Esophagus mucosa (tissue), 1 donor: ENCODE data around the gene GOLIM4. TPM values are rescaled to one million over a fixed set of nuclear protein-coding genes. Genes with fewer than 3 reads are reported as not detected.
A peak's percentile ranks its signal among the peaks of the same experiment; 100 is the strongest.
"Not testable (repeated sequence)": the region's sequence is repeated elsewhere in the genome, so short reads cannot be mapped to it uniquely, and the experiment has no call there.

Source experiments
- ATAC-seq: fragments of 200-7000 bp; cut with Tn5 transposase; one replicate; pipeline ENCODE4 v1.9.1; 2020
- total RNA-seq: library from RNA; stranded (reverse); gene quantifications from one replicate; pipeline ENCODE4 v1.2.4, GENCODE V29; 2023
- donor health status: DM: yes; HTN: yes; CAD: no.

Gene GOLIM4, protein sequence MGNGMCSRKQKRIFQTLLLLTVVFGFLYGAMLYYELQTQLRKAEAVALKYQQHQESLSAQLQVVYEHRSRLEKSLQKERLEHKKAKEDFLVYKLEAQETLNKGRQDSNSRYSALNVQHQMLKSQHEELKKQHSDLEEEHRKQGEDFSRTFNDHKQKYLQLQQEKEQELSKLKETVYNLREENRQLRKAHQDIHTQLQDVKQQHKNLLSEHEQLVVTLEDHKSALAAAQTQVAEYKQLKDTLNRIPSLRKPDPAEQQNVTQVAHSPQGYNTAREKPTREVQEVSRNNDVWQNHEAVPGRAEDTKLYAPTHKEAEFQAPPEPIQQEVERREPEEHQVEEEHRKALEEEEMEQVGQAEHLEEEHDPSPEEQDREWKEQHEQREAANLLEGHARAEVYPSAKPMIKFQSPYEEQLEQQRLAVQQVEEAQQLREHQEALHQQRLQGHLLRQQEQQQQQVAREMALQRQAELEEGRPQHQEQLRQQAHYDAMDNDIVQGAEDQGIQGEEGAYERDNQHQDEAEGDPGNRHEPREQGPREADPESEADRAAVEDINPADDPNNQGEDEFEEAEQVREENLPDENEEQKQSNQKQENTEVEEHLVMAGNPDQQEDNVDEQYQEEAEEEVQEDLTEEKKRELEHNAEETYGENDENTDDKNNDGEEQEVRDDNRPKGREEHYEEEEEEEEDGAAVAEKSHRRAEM
- 8.6 TPM for total RNA-seq

GRCh38 chr3:168095611-168096209 is at the start of gene GOLIM4:
Gene GOLIM4 (minus strand): TSS chr3:168095924. CDS start chr3:168095285, 639 bp downstream.
- peak; percentile 98 for ATAC-seq

DNA sequence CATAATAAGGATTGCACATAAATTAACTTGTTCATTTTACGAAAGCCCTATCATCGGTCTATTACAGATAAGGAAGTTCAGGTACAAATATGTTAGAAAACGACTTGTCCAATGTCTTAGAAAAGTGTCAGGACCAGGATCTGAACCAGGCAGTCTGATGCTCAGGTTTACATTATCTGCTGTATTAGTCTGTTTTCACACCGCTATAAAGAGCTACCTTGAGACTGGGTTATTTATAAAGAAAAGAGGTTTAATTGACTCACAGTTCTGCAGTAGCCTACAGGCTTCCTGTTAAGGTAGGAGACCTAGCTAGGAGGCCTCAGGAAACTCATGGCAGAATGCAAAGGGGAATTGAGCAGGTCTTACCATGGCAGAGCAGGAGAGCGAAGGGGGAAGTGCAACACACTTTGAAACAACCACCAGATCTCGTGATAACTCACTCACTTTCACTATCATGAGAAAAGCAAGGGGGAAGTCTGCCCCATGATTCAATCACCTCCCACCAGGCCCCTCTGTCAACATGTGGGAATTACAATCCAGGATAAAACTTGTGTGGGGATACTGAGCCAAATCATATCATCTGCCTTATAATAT is 45.8 kb upstream of the GOLIM4 start:
- no peak for ATAC-seq

- peak; percentile 53 for ATAC-seq
Measured at GRCh38 chr3:168139947-168140346, 44.2 kb upstream of the GOLIM4 start.

DNA sequence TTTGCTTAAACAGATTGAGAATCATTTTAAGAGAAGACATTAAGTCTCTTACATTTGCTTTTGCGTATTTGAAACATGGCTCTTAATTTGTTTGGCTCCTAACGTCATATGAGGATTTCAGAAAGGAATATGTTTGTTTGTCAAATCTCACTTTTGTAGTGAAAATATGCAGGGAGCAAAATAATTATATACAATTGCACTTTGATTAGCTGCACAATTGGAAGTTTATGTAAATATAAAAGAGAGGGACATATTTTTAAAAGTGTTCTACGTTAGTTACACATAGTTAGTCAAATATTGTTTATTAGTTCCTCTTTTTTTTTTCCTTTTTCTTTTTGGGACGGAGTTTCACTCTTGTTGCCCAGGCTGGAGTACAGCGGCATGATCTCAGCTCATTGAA is 42.7 kb upstream of the GOLIM4 start:
- no peak for ATAC-seq

DNA sequence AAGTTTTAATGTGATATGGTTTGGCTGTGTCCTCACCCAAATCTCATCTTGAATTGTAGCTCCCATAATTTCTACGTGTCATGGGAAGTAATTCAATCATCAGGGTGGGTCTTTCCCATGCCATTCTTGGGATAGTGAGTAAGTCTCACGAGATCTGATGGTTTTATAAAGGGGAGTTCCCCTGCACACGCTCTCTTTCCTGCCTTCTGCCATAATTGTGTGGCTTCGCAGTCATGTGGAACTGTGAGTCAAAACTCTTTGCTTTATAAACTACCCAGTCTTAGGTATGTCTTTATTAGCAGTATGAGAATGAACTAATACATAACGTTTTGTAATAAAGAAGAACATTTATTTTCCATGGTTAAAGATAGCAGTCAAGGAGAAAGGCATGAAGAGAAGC is 39.2 kb upstream of the GOLIM4 start:
- ATAC-seq = no peak

GRCh38 chr3:168130250-168130649 is 34.5 kb upstream of the GOLIM4 start:
- not testable (repeated sequence) for ATAC-seq

DNA sequence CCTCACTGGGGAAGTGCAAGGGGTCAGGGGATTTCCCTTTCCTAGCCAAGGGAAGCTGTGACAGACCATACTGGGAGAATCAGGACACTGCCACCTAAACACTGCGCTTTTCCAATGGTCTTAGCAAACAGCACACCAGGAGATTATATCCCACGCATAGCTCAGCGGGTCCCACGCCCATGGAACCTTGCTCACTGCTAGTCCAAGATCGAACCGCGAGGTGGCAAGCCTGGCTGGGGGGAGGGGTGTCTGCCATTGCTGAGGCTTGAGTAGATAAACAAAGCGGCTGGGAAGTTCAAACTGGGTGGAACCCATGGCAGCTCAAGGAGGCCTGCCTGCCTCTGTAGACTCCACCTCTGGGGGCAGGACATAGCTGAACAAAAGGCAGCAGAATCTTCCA is 32.7 kb upstream of the GOLIM4 start:
- not testable (repeated sequence) for ATAC-seq

DNA sequence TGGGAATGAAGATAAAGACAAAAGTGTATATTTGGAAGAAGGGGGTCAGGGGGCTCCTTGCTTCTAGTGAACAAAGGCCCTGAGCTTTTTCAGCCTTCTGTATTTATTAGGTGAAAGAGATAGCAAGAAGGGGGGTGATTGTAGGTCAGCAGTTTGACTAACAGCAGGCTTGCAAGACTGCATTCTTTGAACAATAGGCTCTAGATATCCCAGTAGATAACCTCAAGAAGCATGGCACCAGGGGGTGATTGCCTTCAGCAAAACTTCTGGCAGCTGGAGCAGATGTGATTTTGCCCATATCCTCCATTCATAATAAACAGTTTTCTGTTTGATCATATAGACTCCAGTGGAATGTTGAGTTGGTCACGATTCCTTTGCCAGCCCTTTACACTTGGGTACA is 31.7 kb upstream of the GOLIM4 start:
- ATAC-seq = no peak

DNA sequence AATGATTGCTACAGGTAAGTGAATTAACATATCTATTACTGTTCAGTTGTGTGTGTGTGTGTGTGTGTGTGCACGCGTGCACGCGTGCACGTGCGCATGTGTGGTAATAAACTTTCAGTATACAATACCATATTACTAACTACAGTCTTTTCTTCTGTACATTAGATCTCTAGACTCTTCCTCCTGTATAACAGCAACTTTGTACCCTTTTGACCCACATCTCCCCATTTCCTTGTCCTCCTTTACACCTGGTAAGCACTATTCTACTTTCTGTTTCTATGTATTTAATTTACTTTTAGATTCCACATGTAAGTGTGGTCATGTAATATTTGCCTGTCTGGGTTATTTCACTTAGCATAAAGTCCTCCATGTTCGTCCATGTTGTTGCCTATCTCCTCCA is 29.1 kb upstream of the GOLIM4 start:
- no peak for ATAC-seq

- no peak for ATAC-seq
Measured at GRCh38 chr3:168124291-168124690, 28.6 kb upstream of the GOLIM4 start.

DNA sequence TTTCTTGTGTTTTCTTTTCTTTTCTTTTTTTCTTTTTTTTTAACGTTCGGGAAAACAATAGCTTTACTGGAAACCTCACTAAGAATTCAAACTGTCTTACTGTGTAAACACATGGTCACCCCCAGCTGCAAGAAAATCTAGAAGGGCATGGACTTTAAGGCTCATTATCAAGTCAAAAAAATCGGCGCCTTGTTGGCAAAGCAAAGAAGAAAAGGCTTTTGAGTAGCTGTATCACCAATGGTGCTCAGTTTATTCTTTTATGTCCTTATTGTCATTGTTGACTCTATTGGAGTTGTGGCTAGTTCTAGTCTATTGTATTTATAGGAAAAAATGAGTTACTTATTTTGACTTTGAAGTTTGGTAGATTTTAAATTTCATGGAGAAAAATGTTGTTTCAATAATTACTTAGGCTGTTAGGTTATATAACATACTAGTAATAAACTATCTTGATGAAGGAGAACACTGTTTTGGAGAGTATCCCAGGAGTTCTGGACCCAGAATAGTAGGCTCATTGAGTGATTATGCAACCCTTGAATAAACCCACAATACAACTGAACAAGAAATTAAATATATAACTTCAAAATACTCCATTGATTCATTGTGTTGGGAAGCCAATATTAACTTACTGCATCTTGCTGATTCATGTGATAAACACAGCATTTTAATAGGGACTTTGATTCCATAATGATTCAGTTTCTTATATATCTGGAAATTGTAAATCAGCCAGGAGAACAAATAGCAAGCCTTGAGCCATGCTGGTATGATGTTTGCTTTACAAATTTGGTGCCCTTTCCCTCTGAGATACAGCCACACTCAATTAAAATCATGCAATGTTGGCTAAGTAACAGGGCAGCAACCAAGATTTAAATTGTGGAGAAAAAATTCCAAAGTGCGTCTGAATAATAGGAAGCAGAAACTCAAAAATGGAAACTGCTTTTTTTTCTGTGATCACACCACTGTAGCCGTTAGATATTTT is 27.8 kb upstream of the GOLIM4 start:
- ATAC-seq = no peak

- no peak for ATAC-seq
Measured at GRCh38 chr3:168121184-168122017, 25.7 kb upstream of the GOLIM4 start.

- peak; percentile 81 for ATAC-seq
Measured at GRCh38 chr3:168117853-168118313, 22.2 kb upstream of the GOLIM4 start.

DNA sequence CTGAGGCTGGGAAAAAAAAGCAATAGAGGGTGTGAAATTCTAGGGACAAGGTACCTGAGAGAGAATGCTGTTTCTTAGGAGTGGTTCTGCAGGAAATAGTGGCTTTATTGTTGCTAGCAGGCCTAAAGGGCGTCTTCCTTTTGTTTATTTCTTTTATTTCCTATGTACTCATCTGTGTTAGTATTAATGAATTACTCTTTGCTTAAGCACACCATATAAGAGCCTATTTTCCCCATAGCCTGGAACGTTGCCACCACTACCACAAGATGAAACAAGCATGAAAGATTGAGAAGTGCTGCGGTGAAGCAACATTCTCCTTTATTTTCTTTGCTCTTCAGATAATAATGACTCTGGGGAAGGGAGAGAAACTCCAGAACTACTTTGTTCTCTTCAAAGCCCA is 21.3 kb upstream of the GOLIM4 start:
- ATAC-seq = peak; percentile 97

GRCh38 chr3:168116279-168116678 is 20.6 kb upstream of the GOLIM4 start:
- peak; percentile 47 for ATAC-seq

DNA sequence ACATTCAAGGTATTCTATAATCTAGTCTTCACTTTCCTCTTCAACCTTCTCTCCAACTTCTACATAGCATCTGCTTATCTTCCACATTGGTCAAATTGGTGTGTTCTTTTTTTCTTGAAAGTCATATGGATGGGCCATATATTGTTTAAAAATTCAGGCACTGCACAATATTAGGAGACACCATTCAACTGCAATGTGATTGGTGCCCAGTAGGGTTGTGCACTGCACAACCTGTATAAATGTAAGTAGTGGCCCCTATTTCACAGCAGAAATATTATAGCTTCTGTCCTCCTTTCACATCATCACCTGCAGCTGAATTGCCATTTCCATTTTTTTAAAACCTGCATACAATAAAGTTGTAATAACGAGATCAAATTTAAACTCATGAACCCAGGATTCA is 18.1 kb upstream of the GOLIM4 start:
- ATAC-seq = no peak

DNA sequence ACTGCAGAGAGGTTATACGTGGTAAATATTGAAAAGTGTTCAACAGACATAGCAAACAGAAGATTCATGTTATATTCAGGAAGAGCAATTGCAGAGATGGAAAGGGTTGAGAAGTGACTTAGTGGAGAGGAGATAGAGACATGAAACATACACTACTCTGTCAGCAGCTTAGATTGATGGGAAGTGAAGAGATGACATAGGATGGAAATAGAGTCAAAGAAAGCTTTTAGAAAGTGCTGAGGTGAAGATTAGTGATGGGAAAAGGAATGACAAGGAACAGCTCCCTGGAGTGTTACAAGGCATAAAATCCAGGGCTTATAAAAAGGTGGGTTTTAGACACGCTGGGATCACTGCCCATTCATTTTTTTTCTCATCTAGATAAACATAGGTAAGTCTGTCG is 17.2 kb upstream of the GOLIM4 start:
- no peak for ATAC-seq

- no peak for ATAC-seq
Measured at GRCh38 chr3:168104361-168104760, 8.6 kb upstream of the GOLIM4 start.

DNA sequence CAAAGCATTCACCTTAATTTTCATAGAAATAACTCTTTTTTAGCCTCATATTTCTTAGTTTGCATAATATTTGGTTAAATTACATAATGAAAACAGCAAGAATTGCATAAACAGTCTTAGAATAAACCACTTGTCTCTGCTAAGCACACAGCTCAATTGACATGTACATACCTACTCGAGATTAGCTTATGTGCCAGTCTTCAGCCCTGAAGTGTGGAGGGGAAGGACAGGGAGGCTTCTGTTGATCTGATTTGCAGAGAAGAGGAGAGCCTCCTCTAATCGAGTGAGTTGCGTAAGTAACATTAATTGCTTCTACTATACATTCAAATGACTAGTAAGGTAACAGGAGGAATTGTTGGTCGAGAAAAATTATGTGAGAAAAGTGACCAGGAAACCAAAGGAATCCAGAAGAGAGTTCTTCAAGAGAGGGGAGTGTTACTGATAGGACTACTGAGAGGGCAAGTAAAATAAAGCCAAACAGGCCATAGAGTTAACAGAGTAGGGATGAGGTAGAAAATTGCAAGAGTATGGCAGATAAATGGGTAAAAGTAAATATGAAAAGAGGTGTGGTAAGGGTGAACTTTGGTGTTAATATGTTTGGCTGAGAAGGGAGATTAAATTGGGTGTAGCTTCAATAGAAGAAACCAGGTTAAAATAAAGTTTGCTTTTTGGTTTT is 7.1 kb upstream of the GOLIM4 start:
- ATAC-seq = no peak

DNA sequence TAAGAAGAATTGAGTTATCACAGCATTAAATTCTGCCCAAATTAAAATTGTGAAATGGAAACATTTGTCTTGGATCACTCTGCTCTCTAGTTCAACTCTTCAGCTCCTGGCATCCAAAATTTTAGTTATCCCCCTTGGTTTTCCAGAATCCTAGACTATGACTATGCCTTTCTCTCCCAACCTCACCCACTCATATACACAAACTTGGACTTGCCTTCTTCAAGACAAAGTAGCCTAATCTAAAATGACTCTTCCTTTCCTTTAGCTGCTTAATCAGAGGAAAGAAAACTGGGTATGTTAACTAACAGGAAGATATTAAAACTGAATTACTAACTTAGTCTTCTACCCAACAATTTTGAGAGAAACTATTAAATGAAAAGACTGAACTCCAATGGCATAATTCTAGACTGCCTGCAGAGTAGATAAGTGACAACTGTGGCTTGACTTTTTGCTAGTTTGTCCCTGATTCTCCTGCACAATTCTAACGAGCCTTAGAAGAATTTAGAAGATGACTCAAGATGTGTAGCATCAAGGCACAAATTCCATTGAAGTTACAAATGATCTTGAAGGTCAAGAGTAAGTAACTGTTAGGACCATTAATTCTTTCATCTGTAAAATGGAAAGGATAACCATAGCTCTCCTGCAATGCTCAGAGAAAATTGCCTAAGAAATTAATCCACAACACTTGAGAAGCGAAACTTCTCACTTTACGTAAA is 5.2 kb upstream of the GOLIM4 start:
- ATAC-seq = no peak
